Erythroblast (primary cell): ENCODE data around the gene C1QTNF4.

ENCODE experiments used
- DNase-seq, 2 experiments: peaks; one replicate each; lab custom pipeline; 2025; lab: John Stamatoyannopoulos, UW
- GATA1 ChIP-seq: IDR thresholded peaks from 2 replicates; pipeline ENCODE4 v1.6.1; 2011; ENCODE audit warnings: low read depth, mild to moderate bottlenecking, control low read depth, low read length, moderate library complexity
- POLR2A ChIP-seq: IDR thresholded peaks from 2 replicates; pipeline ENCODE4 v1.6.1; 2011; ENCODE audit warnings: mild to moderate bottlenecking, low read length

C1QTNF4 gene

DNA sequence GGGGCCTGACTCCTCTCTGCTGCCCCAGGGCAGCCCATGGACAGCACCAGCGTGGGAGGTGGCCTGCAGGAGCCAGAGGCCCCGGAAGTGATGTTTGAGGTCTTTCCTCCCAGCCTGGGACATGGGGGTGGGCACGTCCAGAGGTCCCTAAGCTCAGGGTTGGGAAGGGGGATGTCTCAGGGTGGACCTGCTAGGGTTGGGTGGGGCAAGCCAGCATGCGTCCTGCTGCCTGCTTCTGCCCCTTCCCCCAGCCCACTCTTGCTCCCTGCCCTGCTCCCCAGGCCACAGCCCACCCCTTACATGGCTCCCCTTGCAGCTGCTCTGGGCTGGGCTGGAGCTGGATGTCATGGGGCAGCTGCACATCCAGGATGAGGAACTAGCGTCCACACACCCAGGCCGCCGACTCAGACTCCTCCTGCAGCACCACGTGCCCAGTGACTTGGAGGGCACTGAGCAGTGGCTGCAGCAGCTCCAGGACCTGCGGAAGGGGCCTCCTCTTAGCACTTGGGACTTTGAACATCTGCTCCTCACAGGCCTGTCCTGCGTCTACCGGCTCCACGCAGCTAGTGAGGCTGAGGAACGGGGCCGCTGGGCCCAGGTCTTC is 6.4 kb downstream of the C1QTNF4 start:
- DNase-seq = no peak
- TF ChIP-seq GATA1 = no peak
- TF ChIP-seq POLR2A = no peak

DNA sequence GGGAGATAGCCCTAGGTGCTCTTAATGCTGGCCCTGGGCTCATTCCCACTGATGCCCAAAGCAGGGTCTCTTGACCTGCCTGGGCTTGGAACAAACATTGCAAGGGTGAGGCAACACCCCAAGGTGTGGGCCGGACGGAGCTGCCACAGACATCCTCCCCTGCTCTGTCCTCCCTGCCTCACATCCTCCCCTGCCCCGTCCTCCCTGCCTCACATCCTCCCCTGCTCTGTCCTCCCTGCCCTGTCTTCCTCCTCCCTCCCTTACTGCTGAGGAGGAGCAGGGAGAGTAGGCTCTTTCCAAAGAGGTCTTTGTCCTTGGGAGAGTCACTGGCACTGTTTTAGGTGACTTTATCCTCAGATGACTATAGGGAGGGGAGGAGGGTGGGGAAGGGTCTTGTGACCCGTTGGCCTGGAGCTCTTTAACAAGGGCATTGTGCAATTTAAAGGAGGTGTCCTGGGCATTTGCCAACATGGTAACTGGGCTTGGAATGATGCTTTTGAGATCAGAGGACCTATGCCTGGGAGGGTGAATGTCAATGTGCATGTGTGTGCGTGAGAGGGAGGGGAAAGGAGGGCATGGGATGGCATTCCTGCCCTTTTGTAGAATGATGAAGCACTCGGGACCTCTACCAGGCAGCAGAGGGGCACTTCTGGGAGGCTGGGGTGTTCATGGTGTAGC is 7.0 kb downstream of the C1QTNF4 start:
- no peak for TF ChIP-seq GATA1
- no peak for TF ChIP-seq POLR2A
- no peak for DNase-seq

DNA sequence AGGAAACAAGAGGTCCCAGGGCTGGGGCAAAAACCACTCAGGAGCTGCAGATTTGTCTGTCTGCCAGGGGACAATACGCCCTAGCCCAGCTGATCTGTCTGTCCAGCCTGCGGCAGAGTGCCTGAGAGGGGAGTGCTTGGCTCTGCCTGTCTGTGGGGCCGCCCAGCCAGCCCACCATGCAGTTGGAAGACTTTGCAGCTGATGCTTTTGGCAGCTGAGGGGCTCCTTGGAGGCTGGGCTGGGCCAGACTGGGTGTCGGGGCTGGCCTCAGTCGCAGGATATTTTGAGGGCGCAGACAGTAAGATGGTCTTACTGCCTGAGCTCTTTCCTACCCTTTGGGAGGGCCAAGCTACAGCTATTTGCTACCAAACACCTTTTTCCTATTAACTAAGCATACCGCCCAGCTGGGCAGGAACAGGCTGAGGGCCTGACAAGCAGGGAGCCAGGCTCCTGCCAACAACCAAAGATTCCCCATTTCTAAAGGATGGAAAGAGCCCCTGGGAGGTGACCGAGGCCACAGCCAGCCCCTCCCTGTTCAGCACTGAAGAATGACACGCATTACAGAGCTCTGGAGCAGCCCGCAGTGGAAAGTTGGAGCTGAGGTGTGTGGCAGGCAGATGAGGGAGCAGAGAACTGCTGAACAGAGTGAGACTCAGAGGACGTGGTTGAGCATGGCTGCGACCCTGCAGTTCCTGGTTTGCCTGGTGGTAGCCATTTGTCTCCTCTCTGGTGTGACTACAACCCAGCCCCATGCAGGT is 7.9 kb downstream of the C1QTNF4 start, which contains the start of gene FAM180B:
Gene FAM180B, plus strand, starts transcription at position 581 of the 758 bp plus-strand sequence. Its CDS starts 91 bp downstream, at position 672.
- DNase-seq = no peak
- TF ChIP-seq GATA1 (no peak), POLR2A (no peak)

DNA sequence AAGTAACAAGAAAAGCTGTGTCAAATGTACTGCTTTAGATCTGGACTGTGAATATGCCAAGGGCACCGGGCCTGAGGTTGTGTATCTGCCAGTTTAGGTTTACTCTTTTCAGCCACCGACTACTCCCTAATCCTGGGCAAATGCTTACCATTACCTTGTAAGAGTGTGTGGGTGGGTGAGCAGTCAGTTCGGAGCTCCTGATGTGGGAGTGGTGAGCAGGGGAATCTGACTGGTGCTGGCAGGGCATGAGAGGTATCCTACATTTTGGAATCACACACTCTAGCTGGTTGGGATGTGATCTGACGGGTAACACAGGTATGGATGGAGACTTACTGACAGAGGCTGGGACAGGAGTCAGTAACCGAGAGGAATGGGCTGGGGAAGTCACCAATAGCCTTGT is 10.4 kb downstream of the C1QTNF4 start:
- TF ChIP-seq GATA1 (no peak), POLR2A (no peak)
- DNase-seq = no peak

DNA sequence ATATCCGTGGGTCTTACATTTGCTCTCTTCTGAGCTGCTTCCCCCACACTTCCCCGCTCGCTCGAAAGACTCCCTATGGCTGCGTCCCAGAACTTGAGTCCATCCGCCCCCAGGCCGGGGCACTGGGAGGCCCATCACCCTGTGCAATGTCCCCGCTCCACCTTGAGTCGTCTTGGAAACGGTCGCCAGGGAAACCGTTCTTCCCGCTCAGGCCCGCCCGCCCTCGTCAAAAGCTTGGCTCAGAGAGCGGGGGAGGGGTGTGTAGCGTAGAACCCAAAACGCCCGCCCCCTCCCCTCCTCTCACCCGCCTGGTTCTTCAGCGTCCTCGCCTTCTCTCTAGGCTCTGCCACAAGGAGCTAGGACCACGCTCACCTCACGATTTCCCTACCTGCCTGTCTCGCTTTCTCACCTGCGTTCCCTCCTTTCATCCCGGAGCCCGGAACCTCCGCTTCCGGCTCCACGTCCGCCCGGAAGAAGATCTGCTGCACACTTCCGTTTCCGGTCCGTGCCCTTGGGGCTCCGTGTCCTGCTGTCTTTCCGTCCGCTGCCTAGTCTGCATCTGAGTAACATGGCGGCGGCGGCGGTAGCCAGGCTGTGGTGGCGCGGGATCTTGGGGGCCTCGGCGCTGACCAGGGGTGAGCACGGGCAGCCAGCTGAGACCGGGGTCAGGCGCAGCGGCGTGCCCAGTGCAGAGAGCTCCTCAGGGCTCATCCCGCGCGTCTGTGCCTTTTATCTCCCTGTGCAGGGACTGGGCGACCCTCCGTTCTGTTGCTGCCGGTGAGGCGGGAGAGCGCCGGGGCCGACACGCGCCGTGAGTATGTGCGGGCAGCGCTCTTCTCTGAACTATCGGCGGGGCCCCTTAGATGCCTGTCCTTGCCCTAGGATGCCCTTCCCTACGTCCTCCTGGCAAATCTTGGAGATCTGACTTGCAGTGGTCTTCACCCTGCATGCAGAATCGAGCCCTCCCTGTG is 15.4 kb downstream of the C1QTNF4 start, which contains the start of the genes KBTBD4 and NDUFS3:
Gene KBTBD4, minus strand, starts transcription at position 447 of the 971 bp plus-strand sequence. Its CDS starts 19 bp downstream, at position 428.
Gene NDUFS3, plus strand, starts transcription at position 551 of the 971 bp plus-strand sequence. Its CDS starts 18 bp downstream, at position 569.
- TF ChIP-seq GATA1 (no peak), POLR2A (peak; percentile 91)
- DNase-seq = peak; percentile 95 to 96

DNA sequence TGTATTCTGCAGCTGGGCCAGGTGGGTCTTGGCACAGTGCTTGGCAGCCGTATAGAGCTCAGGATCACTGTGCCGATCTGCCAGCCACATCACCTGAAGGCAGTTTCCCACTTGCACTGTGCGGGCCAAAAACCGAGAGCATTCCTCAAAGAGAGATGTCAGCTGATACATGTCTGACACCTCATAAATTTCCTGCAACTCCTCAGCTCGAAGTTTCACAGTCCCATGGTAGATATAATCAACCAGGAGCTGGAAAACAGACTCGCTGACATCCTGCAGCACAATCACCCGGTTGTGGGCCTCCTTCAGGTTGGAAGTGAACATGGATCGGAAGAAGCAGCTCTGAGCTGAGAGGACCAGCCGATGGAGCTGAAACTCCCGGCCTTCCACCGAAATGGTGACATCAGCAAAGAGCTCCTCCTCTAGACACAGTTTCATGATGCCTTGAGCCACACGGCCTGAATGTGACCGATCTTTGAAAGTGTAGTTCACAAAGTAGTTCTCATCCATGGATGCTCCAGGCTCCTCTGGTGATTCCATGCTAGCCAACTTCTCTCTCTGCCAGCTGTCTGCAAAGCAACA is 16.7 kb downstream of the C1QTNF4 start:
- TF ChIP-seq POLR2A (no peak), GATA1 (no peak)
- no peak for DNase-seq

DNA sequence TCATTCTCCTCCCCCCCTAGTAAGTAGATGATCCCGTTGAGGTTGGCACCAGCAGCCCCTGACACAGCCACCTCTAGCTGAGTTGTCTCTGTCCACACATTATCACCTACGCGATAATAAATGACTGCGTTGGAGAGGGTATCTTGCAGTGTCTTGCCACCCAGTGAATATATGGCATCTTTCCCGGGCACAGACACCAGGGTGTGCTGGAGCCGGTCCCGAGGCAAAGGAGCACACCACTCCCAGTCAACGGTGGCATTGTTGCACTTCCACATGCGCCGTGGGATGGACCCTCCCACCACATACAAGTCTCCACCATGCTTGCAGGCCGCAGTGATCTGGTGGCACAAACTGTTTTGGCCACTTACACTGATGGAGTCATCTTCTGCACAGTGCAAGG is 20.9 kb downstream of the C1QTNF4 start:
- TF ChIP-seq GATA1 = no peak
- no peak for TF ChIP-seq POLR2A
- DNase-seq = no peak

DNA sequence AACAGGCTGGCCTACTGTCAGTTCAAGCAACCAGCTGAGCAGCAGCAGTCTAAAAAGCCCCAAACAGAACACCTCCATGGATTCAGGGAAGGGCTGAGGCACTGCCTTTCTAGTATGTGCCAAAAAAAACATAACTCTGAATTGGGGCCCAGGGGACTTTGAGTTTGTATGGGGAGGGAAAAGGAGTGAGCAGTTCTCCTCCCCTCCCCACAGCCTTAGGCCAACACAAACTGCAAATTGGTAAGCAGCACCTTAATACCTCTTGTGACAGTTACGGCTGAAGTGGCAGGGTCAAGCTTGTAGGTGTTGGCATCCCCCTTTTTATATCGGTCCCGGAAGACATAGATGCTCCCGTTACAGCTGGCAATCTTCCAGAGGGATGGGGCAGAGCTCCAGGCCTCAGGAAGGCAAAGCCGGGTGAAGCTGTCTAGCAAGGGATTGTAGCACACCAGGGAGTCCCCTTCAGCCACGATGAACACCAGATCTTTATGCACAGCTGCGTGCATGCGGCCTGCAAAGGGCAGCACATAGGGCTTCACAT is 21.4 kb downstream of the C1QTNF4 start:
- no peak for TF ChIP-seq POLR2A
- TF ChIP-seq GATA1 = no peak
- no peak for DNase-seq

DNA sequence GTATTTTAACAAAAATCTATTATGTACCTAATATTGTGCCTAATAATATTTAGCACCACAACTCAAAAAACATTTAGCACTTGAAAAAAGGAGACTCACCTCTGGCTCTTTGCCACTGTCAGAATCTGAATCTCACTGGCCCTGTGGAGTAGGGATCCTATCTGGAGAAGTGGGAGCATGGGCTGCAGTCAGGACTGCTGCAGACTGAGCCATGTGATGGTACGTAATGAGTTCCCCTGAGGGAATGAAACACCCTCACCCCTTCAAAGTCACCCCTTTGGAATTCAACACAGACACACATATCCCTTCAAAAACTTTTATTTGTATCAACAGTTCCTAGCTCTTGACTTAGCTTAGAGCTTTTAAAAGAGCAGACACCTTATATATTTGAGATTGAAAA is 22.3 kb downstream of the C1QTNF4 start:
- no peak for TF ChIP-seq POLR2A
- TF ChIP-seq GATA1 = no peak
- DNase-seq = no peak

DNA sequence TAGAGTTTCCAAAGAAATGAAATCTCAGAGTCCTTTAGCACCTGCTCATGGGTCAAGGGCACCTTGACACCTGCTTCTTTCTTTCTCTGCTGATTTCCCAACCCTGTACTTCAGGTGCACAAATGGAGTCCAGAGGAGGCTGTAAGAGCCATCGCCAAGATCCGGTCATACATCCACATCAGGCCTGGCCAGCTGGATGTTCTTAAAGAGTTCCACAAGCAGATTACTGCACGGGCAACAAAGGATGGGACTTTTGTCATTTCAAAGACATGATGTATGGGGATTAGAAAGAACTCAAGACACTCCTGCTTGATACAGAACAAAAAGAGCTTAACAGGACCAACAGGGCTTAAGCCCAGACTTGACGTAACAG is 22.9 kb downstream of the C1QTNF4 start:
- DNase-seq = no peak
- no peak for TF ChIP-seq GATA1
- TF ChIP-seq POLR2A = no peak

DNA sequence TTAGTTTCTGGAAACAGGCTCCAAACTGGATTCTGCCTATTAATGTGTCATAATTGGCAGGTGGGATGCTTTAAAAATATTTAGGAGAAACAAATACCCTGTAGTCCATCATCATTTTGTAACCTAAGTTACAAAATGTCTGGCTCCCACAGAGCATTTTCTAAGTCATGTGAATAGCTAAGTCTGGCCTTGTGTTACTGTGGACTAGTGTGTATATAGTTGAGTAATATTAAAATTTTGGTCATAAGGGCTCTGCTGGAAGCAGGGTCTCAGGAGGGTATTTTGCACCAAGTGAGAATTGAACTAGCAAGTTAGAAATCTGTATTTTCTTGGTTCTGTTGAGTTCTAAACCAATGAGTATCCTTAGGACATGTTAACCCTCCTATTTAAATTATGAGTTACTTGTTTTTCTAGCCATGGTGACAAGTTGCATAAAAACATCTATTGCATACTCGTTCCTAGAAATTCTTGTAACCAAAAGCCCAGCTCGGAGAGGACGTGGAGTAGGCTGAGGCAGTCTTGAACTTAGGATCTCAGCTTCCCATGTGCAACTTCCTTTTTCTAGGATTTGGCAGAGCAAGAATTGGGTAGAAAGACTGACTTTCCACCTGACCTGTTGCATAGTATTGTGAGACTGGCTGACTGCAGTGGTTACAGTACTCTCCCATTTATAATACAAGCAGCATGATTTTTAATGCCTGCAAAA is 23.4 kb downstream of the C1QTNF4 start:
- no peak for DNase-seq
- TF ChIP-seq POLR2A = no peak
- no peak for TF ChIP-seq GATA1

DNA sequence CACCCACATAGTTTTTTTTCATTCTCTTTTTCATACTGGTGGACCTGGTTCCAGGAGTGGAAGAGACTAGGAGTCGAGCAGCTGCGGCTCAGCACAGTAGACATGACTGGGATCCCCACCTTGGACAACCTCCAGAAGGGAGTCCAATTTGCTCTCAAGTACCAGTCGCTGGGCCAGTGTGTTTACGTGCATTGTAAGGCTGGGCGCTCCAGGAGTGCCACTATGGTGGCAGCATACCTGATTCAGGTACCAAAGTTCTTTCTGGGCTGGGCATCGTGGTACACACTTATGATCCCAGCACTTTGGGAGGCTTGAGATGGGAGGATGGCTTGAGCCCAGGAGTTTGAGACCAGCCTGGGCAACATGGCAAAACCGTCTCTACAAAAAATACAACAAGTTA is 24.6 kb downstream of the C1QTNF4 start:
- no peak for DNase-seq
- no peak for TF ChIP-seq GATA1
- no peak for TF ChIP-seq POLR2A
